B cell (primary cell): ENCODE results near the gene SENP1. TPM values are rescaled to one million over a fixed set of nuclear protein-coding genes. Genes with fewer than 3 reads are reported as not detected.

ENCODE experiments used
- ATAC-seq: fragments of 200-7000 bp; cut with Tn5 transposase; one replicate; pipeline ENCODE4 v1.10.0; 2021; ENCODE audit warnings: low read depth, mild to moderate bottlenecking, moderate number of reproducible peaks, moderate library complexity
- CTCF ChIA-PET: fragments of 350-600 bp; sonication (Branson Sonifier 250); formaldehyde crosslinking; loops from one replicate; lab custom pipeline; 2021; ENCODE audit warnings: antibody characterized with exemption, inconsistent platforms; lab: Charles Lee
- POLR2A ChIA-PET: fragments of 350-600 bp; sonication (Branson Sonifier 250); formaldehyde crosslinking; loops from one replicate; lab custom pipeline; 2021; ENCODE audit warnings: antibody characterized with exemption; lab: Charles Lee
- DNase-seq: peaks from one replicate; pipeline ENCODE4 v3.0.0; 2013
- H2AFZ ChIP-seq: 2 replicates; pipeline ENCODE4 v1.6.1; 2012; ENCODE audit warnings: mild to moderate bottlenecking, low read depth, low read length; ENCODE audit not compliant: insufficient read depth, poor library complexity, severe bottlenecking
- H3K27ac ChIP-seq, 2 donors: 1 replicate in 1 of 2; 2 replicates in 1 of 2; pipeline ENCODE4 v1.5.1; 2012 to 2013; ENCODE audit warnings: low read length in 2 of 2, mild to moderate bottlenecking in 2 of 2, moderate library complexity in 1 of 2
- H3K27me3 ChIP-seq, 4 experiments: fragments of 200-600 bp in 1 of 4; sonication (generic) in 1 of 4; replicated peaks in 1 of 4; 1 replicate in 2 of 4; 2 replicates in 2 of 4; pipeline versions ENCODE4 v1.6.1 to v1.7.0; 2013 to 2016; ENCODE audit warnings: low read length in 3 of 4, mild to moderate bottlenecking in 2 of 4, mixed read lengths in 1 of 4, moderate library complexity in 1 of 4; ENCODE audit not compliant: insufficient read depth in 4 of 4, control insufficient read depth in 3 of 4; ENCODE audit errors: control extremely low read depth in 1 of 4
- H3K36me3 ChIP-seq, 2 experiments: replicated peaks in 1 of 2; 1 replicate in 1 of 2; 2 replicates in 1 of 2; pipeline versions ENCODE4 v1.6.1 to v1.7.1; 2013; ENCODE audit warnings: low read length in 1 of 2; ENCODE audit not compliant: insufficient read depth in 2 of 2, control insufficient read depth in 1 of 2; ENCODE audit errors: control extremely low read depth in 1 of 2, extremely low read depth in 1 of 2
- H3K4me1 ChIP-seq, 2 donors: fragments of 200-600 bp in 1 of 2; sonication (generic) in 1 of 2; 1 replicate in 1 of 2; 2 replicates in 1 of 2; pipeline versions ENCODE4 v1.5.1 to v1.6.1; 2013 to 2017; ENCODE audit warnings: low read length in 2 of 2; ENCODE audit not compliant: control insufficient read depth in 2 of 2, insufficient read depth in 2 of 2
- H3K4me2 ChIP-seq: replicated peaks from 2 replicates; pipeline ENCODE3; 2012; ENCODE audit warnings: mild to moderate bottlenecking, low read depth, low read length; ENCODE audit not compliant: poor library complexity, severe bottlenecking
- H3K4me3 ChIP-seq, 5 experiments: fragments of 200-600 bp in 1 of 5; sonication (generic) in 1 of 5; 1 replicate in 3 of 5; 2 replicates in 2 of 5; pipeline versions ENCODE4 v1.5.1 to v1.7.0; 2011 to 2016; ENCODE audit warnings: low read length in 4 of 5, mild to moderate bottlenecking in 4 of 5, low read depth in 2 of 5, control low read depth in 1 of 5, moderate library complexity in 1 of 5; ENCODE audit not compliant: insufficient read depth in 1 of 5; ENCODE audit errors: control extremely low read depth in 1 of 5, extremely low read depth in 1 of 5
- H3K79me2 ChIP-seq: fragments of 200-600 bp; sonication (generic); one replicate; pipeline ENCODE4 v1.6.0; 2016; ENCODE audit warnings: low read length; ENCODE audit not compliant: control insufficient read depth, insufficient read depth
- H3K9ac ChIP-seq: fragments of 200-600 bp; sonication (generic); 2 replicates; pipeline ENCODE4 v1.6.1; 2017; ENCODE audit warnings: mild to moderate bottlenecking, low read length, moderate library complexity
- H3K9me3 ChIP-seq, 3 donors: one replicate each; pipeline versions ENCODE4 v1.6.1 to v1.7.1; 2013; ENCODE audit warnings: low read length in 2 of 3; ENCODE audit not compliant: control insufficient read depth in 2 of 3, insufficient read depth in 1 of 3; ENCODE audit errors: control extremely low read depth in 1 of 3
- H4K20me1 ChIP-seq: 2 replicates; pipeline ENCODE4 v1.6.0; 2012; ENCODE audit warnings: mild to moderate bottlenecking, low read length; ENCODE audit not compliant: insufficient read depth, control insufficient read depth, poor library complexity, severe bottlenecking
- H3K27ac Mint-ChIP-seq: one replicate; pipeline ENCODE4 v1.8.0; 2021; ENCODE audit warnings: mixed read lengths
- H3K27me3 Mint-ChIP-seq: one replicate; pipeline ENCODE4 v1.8.0; 2021; ENCODE audit warnings: mixed read lengths
- H3K4me1 Mint-ChIP-seq: one replicate; pipeline ENCODE4 v1.8.0; 2021; ENCODE audit warnings: mixed read lengths
- H3K4me3 Mint-ChIP-seq: one replicate; pipeline ENCODE4 v1.8.0; 2021; ENCODE audit warnings: mixed read lengths
- H3K9me3 Mint-ChIP-seq: one replicate; pipeline ENCODE4 v1.8.0; 2022; ENCODE audit warnings: mixed read lengths; ENCODE audit not compliant: insufficient read depth
- CTCF ChIP-seq: fragments of 200-600 bp; IDR thresholded peaks from one replicate; pipeline ENCODE4 v1.8.0; 2022; ENCODE audit warnings: antibody characterized with exemption, mild to moderate bottlenecking
- EZH2 ChIP-seq: IDR thresholded peaks from 2 replicates; pipeline ENCODE4 v1.6.1; 2012; ENCODE audit warnings: borderline replicate concordance, low read depth, mild to moderate bottlenecking, moderate library complexity, low read length; ENCODE audit not compliant: insufficient read depth, poor library complexity, severe bottlenecking
- WGBS: methylation state at CpG from one replicate; pipeline ENCODE4 v1.1.5; 2013; ENCODE audit warnings: missing lambda C conversion rate; ENCODE audit not compliant: insufficient coverage; 5-methylcytosine and 5-hydroxymethylcytosine counted together
- intact Hi-C: fragments of 100-400 bp; cut with micrococcal nuclease; formaldehyde crosslinking; loops from one replicate; pipeline ENCODE4 v1.10.0; 2022
- polyA plus RNA-seq: library from polyadenylated mRNA; depleted of rRNA; stranded (reverse); fragments of >200 nt; gene quantifications from 2 replicates; pipeline ENCODE4 v1.2.3, GENCODE V29; 2012
- total RNA-seq, 2 donors: library from RNA; stranded (reverse); fragments of 120-200 nt in 1 of 2; gene quantifications; 1 replicate in 1 of 2; 2 replicates in 1 of 2; pipeline versions ENCODE4 v1.2.3 to v1.2.4, GENCODE V29; 2013 to 2022

Gene SENP1
- total and polyA plus RNA-seq, 2 donors (not counting 1 experiment from before 2014, with no cell fraction given) = 7.3 to 44.8 TPM

DNA sequence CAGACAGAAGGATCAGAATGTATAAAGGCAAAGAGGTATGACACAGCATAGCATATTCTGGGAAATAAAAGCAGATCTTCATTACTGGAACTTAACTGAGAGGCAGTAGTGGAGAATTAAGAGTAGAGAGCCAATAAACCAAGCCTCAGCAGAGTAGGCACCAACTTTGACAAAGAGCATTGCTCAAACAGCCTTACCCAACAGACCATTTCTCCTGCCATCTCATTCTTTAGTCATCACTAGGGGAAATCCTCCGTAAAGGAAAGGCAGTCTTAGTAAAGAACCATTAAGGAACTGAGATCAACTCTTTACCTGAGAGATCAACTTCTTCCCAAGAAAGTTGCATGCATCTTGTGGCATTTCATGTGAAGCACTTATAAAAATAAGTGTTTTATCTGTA lies 36.6 kb downstream of the SENP1 start:
- no peak for DNase-seq
- intact Hi-C loops = no loop called here
- Mint-ChIP-seq H3K9me3 (no peaks in the 10 kb centered on the region), H3K4me3 (no peak overlapping the region), H3K27me3 (no peaks in the 10 kb centered on the region), H3K27ac (no peak overlapping the region), H3K4me1 (no peaks in the 10 kb centered on the region)
- ATAC-seq = no peak
- peaks cover 2 to 71% of the 10 kb centered on the region in 2 experiments for H3K36me3 ChIP-seq
- no peaks in the 10 kb centered on the region for H4K20me1 ChIP-seq
- H3K4me1 ChIP-seq = no peaks in the 10 kb centered on the region
- WGBS = no CpG with 5 or more reads among the region's 1 CpG
- no peak overlapping the region for H3K4me2 ChIP-seq
- no peak overlapping the region for H2AFZ ChIP-seq
- no peak overlapping the region for H3K9ac ChIP-seq
- ChIA-PET POLR2A (no interaction called here), CTCF (interaction anchor here (0.7 to 1.9 kb wide), 2 partner anchors 14 to 57 kb away, joined by 4 read pairs; no protein-coding TSS in a partner anchor)
- TF ChIP-seq CTCF (no peak), EZH2 (no peak)
- no peaks in the 10 kb centered on the region for H3K27me3 ChIP-seq
- H3K4me3 ChIP-seq = no peak overlapping the region
- H3K79me2 ChIP-seq = no peaks in the 10 kb centered on the region
- H3K9me3 ChIP-seq = no peaks in the 10 kb centered on the region
- H3K27ac ChIP-seq = no peak overlapping the region

GRCh38 chr12:48068457-48068856 lies 37.4 kb downstream of the SENP1 start:
- intact Hi-C loops = no loop called here
- TF ChIP-seq CTCF (no peak), EZH2 (no peak)

More at GRCh38 chr12:48068457-48068856, 37.4 kb downstream of the SENP1 start:
- Histone ChIP-seq H3K36me3 (peaks cover 3 to 71% of the 10 kb centered on the region in 2 experiments), H4K20me1 (no peaks in the 10 kb centered on the region), H3K9me3 (no peaks in the 10 kb centered on the region), H3K79me2 (no peaks in the 10 kb centered on the region), H3K4me1 (no peaks in the 10 kb centered on the region), H3K9ac (no peak overlapping the region), H3K27me3 (no peaks in the 10 kb centered on the region), H2AFZ (no peak overlapping the region), H3K27ac (no peak overlapping the region), H3K4me2 (no peak overlapping the region), H3K4me3 (no peak overlapping the region)
- H3K27me3 Mint-ChIP-seq = no peaks in the 10 kb centered on the region
- H3K4me3 Mint-ChIP-seq = no peak overlapping the region
- no peak overlapping the region for H3K27ac Mint-ChIP-seq
- no peak for ATAC-seq
- H3K4me1 Mint-ChIP-seq = no peaks in the 10 kb centered on the region
- DNase-seq = no peak
- CTCF ChIA-PET = interaction anchor here (0.7 kb wide), 1 partner anchor 57 kb away, joined by 4 read pairs; no protein-coding TSS in a partner anchor
- POLR2A ChIA-PET = no interaction called here
- no CpG with 5 or more reads among the region's 2 CpGs for WGBS
- H3K9me3 Mint-ChIP-seq = no peaks in the 10 kb centered on the region
